Measurements from ENCODE around the gene FMNL2. TPM values are rescaled to one million over a fixed set of nuclear protein-coding genes. Genes with fewer than 3 reads are reported as not detected.

FMNL2 gene
- total RNA-seq, 1 experiment from 2014 or later = 33.6 TPM

- Histone ChIP-seq H4K5ac (ENCODE audit: insufficient read length, low read depth, low read length) (no peak overlapping the region), H3K14ac (ENCODE audit: insufficient read depth, low read length) (no peak overlapping the region), H3K27me3 (ENCODE audit: insufficient read depth, low read length) (no peaks in the 10 kb centered on the region), H3K9me3 (ENCODE audit: control insufficient read depth, low read depth, low read length) (no peaks in the 10 kb centered on the region), H3K4me1 (ENCODE audit: insufficient read depth, low read length) (peaks cover 7% of the 10 kb centered on the region; the same call in 1 of the 2 replicates), H3K27ac (ENCODE audit: insufficient read length, low read depth, low read length) (no peak overlapping the region), H2BK120ac (ENCODE audit: low read depth, low read length, poor library complexity, severe bottlenecking) (no peak overlapping the region), H2BK20ac (ENCODE audit: low read depth, low read length, poor library complexity, severe bottlenecking) (no peak overlapping the region), H4K20me1 (ENCODE audit: control insufficient read depth, insufficient read depth, insufficient read length) (no peaks in the 10 kb centered on the region), H3T11ph (ENCODE audit: low read length) (no peak overlapping the region), H3K56ac (ENCODE audit: insufficient read length, low read depth, low read length) (no peak overlapping the region), H3K79me1 (ENCODE audit: insufficient read depth, low read depth, low read length, poor library complexity, severe bottlenecking) (peaks cover 5% of the 10 kb centered on the region), H3K4ac (ENCODE audit: low read depth, low read length) (no peak overlapping the region), H3K18ac (ENCODE audit: insufficient read length, low read depth, low read length) (no peak overlapping the region), H4K91ac (ENCODE audit: insufficient read length, low read depth, low read length) (no peak overlapping the region), H3K79me2 (ENCODE audit: insufficient read depth, low read length) (peaks cover 8% of the 10 kb centered on the region; the same call in 1 of the 2 replicates), H4K8ac (replicated peaks; ENCODE audit: insufficient read length, low read depth, low read length) (no peak overlapping the region), H3K23ac (ENCODE audit: insufficient read length, low read depth, low read length) (no peak overlapping the region), H3K23me2 (ENCODE audit: insufficient read length, low read depth, low read length, poor library complexity, severe bottlenecking) (peaks cover 4% of the 10 kb centered on the region), H2BK15ac (ENCODE audit: low read depth, low read length) (no peak overlapping the region), H3K9ac (ENCODE audit: extremely low read depth, insufficient read length, low read length) (no peak overlapping the region), H2BK12ac (ENCODE audit: insufficient read length, low read depth, low read length) (no peak overlapping the region), H2AFZ (ENCODE audit: low read length) (no peak overlapping the region), H2BK5ac (ENCODE audit: insufficient read length, low read length) (no peak overlapping the region), H2AK5ac (ENCODE audit: insufficient read length, low read length) (no peak overlapping the region), H3K4me2 (ENCODE audit: insufficient read depth, insufficient read length, low read length) (no peak overlapping the region)
- no peaks in the 10 kb centered on the region for H3K36me3 Mint-ChIP-seq (ENCODE audit: insufficient read depth in 1 of 3, low read depth in 3 of 3)
- TF ChIP-seq, protein P1, sequence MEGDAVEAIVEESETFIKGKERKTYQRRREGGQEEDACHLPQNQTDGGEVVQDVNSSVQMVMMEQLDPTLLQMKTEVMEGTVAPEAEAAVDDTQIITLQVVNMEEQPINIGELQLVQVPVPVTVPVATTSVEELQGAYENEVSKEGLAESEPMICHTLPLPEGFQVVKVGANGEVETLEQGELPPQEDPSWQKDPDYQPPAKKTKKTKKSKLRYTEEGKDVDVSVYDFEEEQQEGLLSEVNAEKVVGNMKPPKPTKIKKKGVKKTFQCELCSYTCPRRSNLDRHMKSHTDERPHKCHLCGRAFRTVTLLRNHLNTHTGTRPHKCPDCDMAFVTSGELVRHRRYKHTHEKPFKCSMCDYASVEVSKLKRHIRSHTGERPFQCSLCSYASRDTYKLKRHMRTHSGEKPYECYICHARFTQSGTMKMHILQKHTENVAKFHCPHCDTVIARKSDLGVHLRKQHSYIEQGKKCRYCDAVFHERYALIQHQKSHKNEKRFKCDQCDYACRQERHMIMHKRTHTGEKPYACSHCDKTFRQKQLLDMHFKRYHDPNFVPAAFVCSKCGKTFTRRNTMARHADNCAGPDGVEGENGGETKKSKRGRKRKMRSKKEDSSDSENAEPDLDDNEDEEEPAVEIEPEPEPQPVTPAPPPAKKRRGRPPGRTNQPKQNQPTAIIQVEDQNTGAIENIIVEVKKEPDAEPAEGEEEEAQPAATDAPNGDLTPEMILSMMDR (conservative IDR thresholded peaks at IDR 0.05) = no peak
- H3K4me3 Mint-ChIP-seq = no peak overlapping the region
- H3K27me3 Mint-ChIP-seq (ENCODE audit: low read depth) = no peaks in the 10 kb centered on the region
- WGBS (ENCODE audit: extremely low coverage, insufficient read length, low lambda C conversion rate) = no CpG with 5 or more reads among the region's 3 CpGs
- no peaks in the 10 kb centered on the region for H3K9me3 Mint-ChIP-seq
- H3K27ac Mint-ChIP-seq = peak overlapping the region in 1 of 3 experiments; percentile 6; a peak in 1 of 7 replicates
- H3K4me1 Mint-ChIP-seq = peaks cover 78 to 86% of the 10 kb centered on the region in 2 experiments
- no peak for DNase-seq
Observed at GRCh38 chr2:152408254-152408653, 73.3 kb downstream of the FMNL2 start.

Measured in H9 (cell line).